PC-3 (cell line): ENCODE measurements around the gene TMEM98. TPM values are rescaled to one million over a fixed set of nuclear protein-coding genes. Genes with fewer than 3 reads are reported as not detected.

Source experiments
- ATAC-seq: fragments of 200-7000 bp; cut with Tn5 transposase; 2 replicates; pipeline ENCODE4 v1.9.1; 2020; ENCODE audit warnings: mild to moderate bottlenecking, moderate library complexity
- Bru-seq: library from RNA; stranded (reverse); fragments of 400-500 nt; gene quantifications from one replicate; lab custom pipeline; 2021; lab: Mats Ljungman, UMichigan
- BruChase-seq, 2 experiments: library from RNA; stranded (reverse); fragments of 400-500 nt; gene quantifications; one replicate each; lab custom pipeline; 2021; lab: Mats Ljungman, UMichigan
- BruUV-seq: library from RNA; stranded (reverse); fragments of 400-500 nt; replicated peaks from 2 replicates; lab custom pipeline; 2021; lab: Mats Ljungman, UMichigan
- CTCF ChIA-PET: fragments of 300-600 bp; sonication (Branson Sonifier 250); formaldehyde crosslinking; loops from one replicate; lab custom pipeline; 2022; ENCODE audit warnings: antibody characterized with exemption; lab: Charles Lee
- POLR2A ChIA-PET: fragments of 300-600 bp; sonication (Branson Sonifier 250); formaldehyde crosslinking; loops from one replicate; lab custom pipeline; 2022; ENCODE audit warnings: antibody characterized with exemption; ENCODE audit not compliant: unreplicated experiment; lab: Charles Lee
- DNase-seq: peaks from one replicate; pipeline ENCODE4 v3.0.0-alpha.2; 2015
- H2AFZ ChIP-seq: fragments of 300-600 bp; sonication (generic); 2 replicates; pipeline ENCODE4 v1.6.0; 2016; ENCODE audit warnings: antibody characterized with exemption, low read length
- H3F3A ChIP-seq: fragments of 300-600 bp; sonication (generic); one replicate; pipeline ENCODE4 v1.6.0; 2017; ENCODE audit warnings: antibody characterized with exemption, low read length, control low read depth, mild to moderate bottlenecking; ENCODE audit not compliant: unreplicated experiment
- H3K27ac ChIP-seq: fragments of 300-600 bp; sonication (generic); 2 replicates; pipeline ENCODE4 v1.5.1; 2016; ENCODE audit warnings: mild to moderate bottlenecking, low read length
- H3K27me3 ChIP-seq: fragments of 300-600 bp; sonication (generic); 2 replicates; pipeline ENCODE4 v1.6.1; 2016; ENCODE audit warnings: low read length, mixed read lengths
- H3K36me3 ChIP-seq: fragments of 300-600 bp; sonication (generic); 2 replicates; pipeline ENCODE4 v1.6.1; 2016; ENCODE audit warnings: low read depth, mixed run types, low read length, mixed read lengths
- H3K4me1 ChIP-seq: fragments of 300-600 bp; sonication (generic); 2 replicates; pipeline ENCODE4 v1.5.1; 2016; ENCODE audit warnings: low read length; ENCODE audit not compliant: insufficient read depth
- H3K4me2 ChIP-seq: fragments of 300-600 bp; sonication (generic); 2 replicates; pipeline ENCODE4 v1.6.0; 2016; ENCODE audit warnings: low read length
- H3K4me3 ChIP-seq: fragments of 300-600 bp; sonication (generic); 2 replicates; pipeline ENCODE4 v1.5.1; 2016; ENCODE audit warnings: mild to moderate bottlenecking, low read length, mixed read lengths
- H3K79me2 ChIP-seq: fragments of 300-600 bp; sonication (generic); 2 replicates; pipeline ENCODE4 v1.6.1; 2017; ENCODE audit warnings: low read length, mixed read lengths
- H3K9ac ChIP-seq: fragments of 300-600 bp; sonication (generic); 2 replicates; pipeline ENCODE4 v1.6.0; 2016; ENCODE audit warnings: mild to moderate bottlenecking, low read length
- H3K9me2 ChIP-seq: fragments of 300-600 bp; sonication (generic); replicated peaks from 2 replicates; pipeline ENCODE4 v1.6.1; 2016; ENCODE audit warnings: mixed run types, low read length, mixed read lengths
- H3K9me3 ChIP-seq: fragments of 300-600 bp; sonication (generic); 2 replicates; pipeline ENCODE4 v1.6.1; 2016; ENCODE audit warnings: low read length, mixed read lengths
- H4K20me1 ChIP-seq: fragments of 300-600 bp; sonication (generic); 2 replicates; pipeline ENCODE4 v1.6.1; 2016; ENCODE audit warnings: low read length, mixed read lengths
- CTCF ChIP-seq: fragments of 300-600 bp; sonication (generic); conservative IDR thresholded peaks from 2 replicates; pipeline ENCODE4 v1.5.1; 2017; ENCODE audit warnings: antibody characterized with exemption, low read depth, mild to moderate bottlenecking, low read length
- EZH2 ChIP-seq: fragments of 300-600 bp; sonication (generic); IDR thresholded peaks from one replicate; pipeline ENCODE4 v1.6.1; 2017; ENCODE audit warnings: antibody characterized with exemption, mild to moderate bottlenecking, low read length; ENCODE audit not compliant: unreplicated experiment
- EZH2phosphoT487 ChIP-seq: fragments of 300-600 bp; sonication (generic); IDR thresholded peaks from 2 replicates; pipeline ENCODE4 v1.6.1; 2018; ENCODE audit warnings: mild to moderate bottlenecking, antibody characterized with exemption, low read length, borderline replicate concordance
- intact Hi-C: fragments of 100-400 bp; cut with micrococcal nuclease; formaldehyde crosslinking; loops from 2 replicates; pipeline ENCODE4 v1.9.0; 2023
- long read RNA-seq: library from polyadenylated mRNA; unstranded; transcript quantifications from one replicate; pipeline ENCODE4 v2.0.0, GENCODE V29; 2021; ENCODE audit not compliant: unreplicated experiment
- total RNA-seq: library from RNA; depleted of rRNA; stranded (reverse); fragments of >200 nt; gene quantifications from 2 replicates; pipeline ENCODE4 v1.2.3, GENCODE V29; 2014; rRNA removed

Gene TMEM98
- 59.0 and 59.4 TPM in 2 replicates for total RNA-seq
- Bru-seq, nascent RNA: percentile 49 among the genes with signal in this experiment
- percentile 52 among the genes with signal in this experiment for BruChase-seq, experiment 1, labeled RNA remaining after a 6-hour chase
- BruChase-seq, experiment 2, labeled RNA remaining after a 2-hour chase: percentile 52 among the genes with signal in this experiment
- long read RNA-seq, full-length matches to known transcripts: 67 of 87 reads
- long read RNA-seq, partial matches to known transcripts: 2 of 87 reads
- long read RNA-seq, other reads (novel, unspliced or antisense): 18 of 87 reads

GRCh38 chr17:32927724-32928585 lies at the start of gene TMEM98:
TMEM98 (plus strand) TSS chr17:32928153; CDS start chr17:32931529, 3,376 bp downstream.
- intact Hi-C loops: no loop called here
- Histone ChIP-seq H3K27ac (no peak within 1 kb of the TSS), H3K4me1 (peaks cover 17% of the 10 kb centered on the region; the same call in 1 of the 2 replicates), H3F3A (no peaks in the 10 kb centered on the region), H3K79me2 (no peaks in the 10 kb centered on the region), H3K4me3 (peak within 1 kb of the TSS; percentile 80), H4K20me1 (no peaks in the 10 kb centered on the region), H3K27me3 (no peaks in the 10 kb centered on the region), H3K36me3 (no peaks in the 10 kb centered on the region), H3K9ac (peak within 1 kb of the TSS; percentile 72), H3K9me3 (no peaks in the 10 kb centered on the region), H3K4me2 (peak within 1 kb of the TSS; percentile 91), H2AFZ (peak within 1 kb of the TSS; percentile 93), H3K9me2 (no peaks in the 10 kb centered on the region)
- ATAC-seq (peak; percentile 61), DNase-seq (peak; percentile 9)
- no TSS peak for BruUV-seq
- TF ChIP-seq EZH2phosphoT487 (no peak), EZH2 (no peak), CTCF (no peak)
- CTCF ChIA-PET: interaction anchor here (0.6 to 1.0 kb wide), 2 partner anchors 18 to 24 kb away, joined by 3 read pairs; no protein-coding TSS in a partner anchor
- POLR2A ChIA-PET: no interaction called here

- POLR2A ChIA-PET: no interaction called here
- H3K9me3 ChIP-seq: no peaks in the 10 kb centered on the region
- H3K9me2 ChIP-seq: no peaks in the 10 kb centered on the region
- CTCF ChIA-PET: interaction anchor here (1.1 to 2.9 kb wide), 3 partner anchors 50 to 95 kb away, joined by 3 to 31 read pairs (median 19); no protein-coding TSS in a partner anchor
- TF ChIP-seq EZH2phosphoT487 (no peak), EZH2 (no peak), CTCF (no peak)
- H3K27me3 ChIP-seq: no peaks in the 10 kb centered on the region
- H3K4me1 ChIP-seq: peaks cover 13% of the 10 kb centered on the region
- H3K36me3 ChIP-seq: no peaks in the 10 kb centered on the region
- intact Hi-C loops: no loop called here
- peaks cover 27% of the 10 kb centered on the region for H3K79me2 ChIP-seq
- no peak overlapping the region for H3K4me3 ChIP-seq
- ATAC-seq (no peak), DNase-seq (peak; percentile 19)
- H3K9ac ChIP-seq: no peak overlapping the region
- H2AFZ ChIP-seq: no peak overlapping the region
- no peak overlapping the region for H3K27ac ChIP-seq
- no TSS peak for BruUV-seq
- H4K20me1 ChIP-seq: no peaks in the 10 kb centered on the region
- H3K4me2 ChIP-seq: no peak overlapping the region
- H3F3A ChIP-seq: no peaks in the 10 kb centered on the region
Observed at GRCh38 chr17:32878211-32878610, 49.7 kb upstream of the TMEM98 start.
